ENCODE results near the gene ZNF132. TPM values are rescaled to one million over a fixed set of nuclear protein-coding genes. Genes with fewer than 3 reads are reported as not detected.

Gene ZNF132
- total and polyA plus RNA-seq, 8 donors, result 1.1 to 6.1 (median 2.0) TPM

DNA sequence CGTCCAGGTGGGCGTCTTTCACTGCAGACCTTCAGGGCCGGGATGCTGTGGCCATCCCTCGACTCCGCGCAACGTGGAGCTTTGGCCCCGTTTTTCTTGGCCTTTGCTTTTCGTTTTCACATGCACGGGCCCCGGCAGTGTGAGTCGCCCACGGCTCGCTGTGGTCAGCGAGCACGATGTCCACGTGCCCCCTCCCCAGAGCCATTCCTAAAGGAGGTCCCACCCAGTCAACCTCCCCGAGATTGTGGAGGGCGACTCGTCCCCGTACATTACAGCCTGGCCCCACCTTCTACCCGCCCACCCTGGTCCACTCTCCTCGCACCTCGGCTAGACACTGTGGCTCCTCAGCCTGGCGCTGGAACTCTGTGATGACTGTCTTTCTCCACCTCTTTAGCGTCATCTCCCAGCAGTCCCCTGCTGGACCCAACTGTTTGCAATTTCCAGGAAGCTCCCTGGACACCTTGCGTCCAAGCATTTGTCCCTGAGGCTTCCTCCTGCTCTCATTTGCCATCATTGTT is 36.6 kb upstream of the ZNF132 start:
- H3K27ac ChIP-seq, result peak overlapping the region; percentile 84 to 89 (median 86)
- H3K27me3 ChIP-seq, result no peaks in the 10 kb centered on the region
- 3 to 5% methylated on average over 27 of the region's 27 CpGs for WGBS, 2 donors
- H3K4me1 ChIP-seq, result peaks cover 0 to 10% (median 0%) of the 10 kb centered on the region in 3 donors
- H3K36me3 ChIP-seq, result peaks cover 0 to 18% (median 8%) of the 10 kb centered on the region in 3 donors
- intact Hi-C loops (cut with DNase I), result no loop called here
- no peak for FAIRE-seq
- H3K4me3 ChIP-seq, result peak overlapping the region; percentile 32 to 67 (median 63)
- DNase-seq, result no peak
- TF ChIP-seq, protein P1, sequence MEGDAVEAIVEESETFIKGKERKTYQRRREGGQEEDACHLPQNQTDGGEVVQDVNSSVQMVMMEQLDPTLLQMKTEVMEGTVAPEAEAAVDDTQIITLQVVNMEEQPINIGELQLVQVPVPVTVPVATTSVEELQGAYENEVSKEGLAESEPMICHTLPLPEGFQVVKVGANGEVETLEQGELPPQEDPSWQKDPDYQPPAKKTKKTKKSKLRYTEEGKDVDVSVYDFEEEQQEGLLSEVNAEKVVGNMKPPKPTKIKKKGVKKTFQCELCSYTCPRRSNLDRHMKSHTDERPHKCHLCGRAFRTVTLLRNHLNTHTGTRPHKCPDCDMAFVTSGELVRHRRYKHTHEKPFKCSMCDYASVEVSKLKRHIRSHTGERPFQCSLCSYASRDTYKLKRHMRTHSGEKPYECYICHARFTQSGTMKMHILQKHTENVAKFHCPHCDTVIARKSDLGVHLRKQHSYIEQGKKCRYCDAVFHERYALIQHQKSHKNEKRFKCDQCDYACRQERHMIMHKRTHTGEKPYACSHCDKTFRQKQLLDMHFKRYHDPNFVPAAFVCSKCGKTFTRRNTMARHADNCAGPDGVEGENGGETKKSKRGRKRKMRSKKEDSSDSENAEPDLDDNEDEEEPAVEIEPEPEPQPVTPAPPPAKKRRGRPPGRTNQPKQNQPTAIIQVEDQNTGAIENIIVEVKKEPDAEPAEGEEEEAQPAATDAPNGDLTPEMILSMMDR (IDR thresholded peaks at IDR 0.05), result no peak
- peak in 1 of 4 donors; percentile 20 for ATAC-seq
- no peaks in the 10 kb centered on the region for H3K9me3 ChIP-seq

DNA sequence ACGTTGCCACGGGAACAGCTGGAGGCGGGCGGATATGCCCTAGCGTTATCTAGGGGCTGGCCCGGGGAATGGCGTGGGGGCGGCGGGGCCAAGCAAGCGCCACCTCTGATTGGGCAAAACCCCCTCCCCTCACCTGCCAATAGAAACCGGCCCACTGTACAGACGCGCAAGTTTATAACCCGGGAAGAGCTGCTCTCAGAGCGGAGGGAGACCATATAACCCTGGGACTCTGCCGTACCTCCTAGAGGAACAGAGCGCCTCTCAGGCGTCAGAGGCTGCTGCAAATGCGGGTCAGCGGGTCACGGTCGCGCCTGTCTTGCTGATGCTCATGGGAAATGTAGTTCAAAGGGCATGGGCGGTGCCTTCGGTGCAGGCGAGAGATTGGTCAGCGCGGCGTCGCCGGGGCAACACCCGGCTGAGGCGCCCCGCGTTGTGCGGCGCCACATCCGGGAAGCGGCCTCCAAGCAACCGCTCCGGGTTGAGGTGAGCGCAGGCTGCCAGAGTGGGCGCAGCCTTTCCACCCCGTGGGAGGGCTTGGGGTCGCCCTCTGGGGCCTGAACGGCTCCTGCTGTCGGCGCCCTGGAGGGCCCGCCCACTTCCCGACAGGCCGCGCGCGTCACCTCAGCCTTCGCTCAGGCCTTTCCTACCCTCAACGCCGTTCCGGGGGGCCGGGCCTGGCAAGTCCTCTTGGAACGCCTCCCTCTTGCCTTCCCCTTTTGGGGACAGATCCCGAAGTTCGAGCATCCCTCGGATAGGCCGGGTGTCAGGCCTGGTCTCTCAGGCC is 36.0 kb upstream of the ZNF132 start, which contains the start of gene ZNF446:
TSS of gene ZNF446 (plus strand) at position 639 of the 784 bp plus-strand sequence. CDS start 867 bp downstream, outside the sequence.
- 0 to 1% methylated on average over 61 to 64 of the region's 64 CpGs for WGBS, 2 donors
- FAIRE-seq (peak; percentile 85), DNase-seq (peak; percentile 92 to 97 (median 95)), ATAC-seq (peak; percentile 92 to 95 (median 92))
- Histone ChIP-seq H3K4me1 (peaks cover 0 to 10% (median 0%) of the 10 kb centered on the region in 3 donors), H3K36me3 (peaks cover 0 to 16% (median 8%) of the 10 kb centered on the region in 3 donors), H3K9me3 (no peaks in the 10 kb centered on the region), H3K27me3 (no peaks in the 10 kb centered on the region), H3K27ac (peak within 1 kb of the TSS; percentile 84 to 89 (median 86)), H3K4me3 (peak within 1 kb of the TSS; percentile 32 to 67 (median 63))
- TF ChIP-seq, protein P1 (IDR thresholded peaks at IDR 0.05), result no peak
- intact Hi-C loops (cut with DNase I), result no loop called here

DNA sequence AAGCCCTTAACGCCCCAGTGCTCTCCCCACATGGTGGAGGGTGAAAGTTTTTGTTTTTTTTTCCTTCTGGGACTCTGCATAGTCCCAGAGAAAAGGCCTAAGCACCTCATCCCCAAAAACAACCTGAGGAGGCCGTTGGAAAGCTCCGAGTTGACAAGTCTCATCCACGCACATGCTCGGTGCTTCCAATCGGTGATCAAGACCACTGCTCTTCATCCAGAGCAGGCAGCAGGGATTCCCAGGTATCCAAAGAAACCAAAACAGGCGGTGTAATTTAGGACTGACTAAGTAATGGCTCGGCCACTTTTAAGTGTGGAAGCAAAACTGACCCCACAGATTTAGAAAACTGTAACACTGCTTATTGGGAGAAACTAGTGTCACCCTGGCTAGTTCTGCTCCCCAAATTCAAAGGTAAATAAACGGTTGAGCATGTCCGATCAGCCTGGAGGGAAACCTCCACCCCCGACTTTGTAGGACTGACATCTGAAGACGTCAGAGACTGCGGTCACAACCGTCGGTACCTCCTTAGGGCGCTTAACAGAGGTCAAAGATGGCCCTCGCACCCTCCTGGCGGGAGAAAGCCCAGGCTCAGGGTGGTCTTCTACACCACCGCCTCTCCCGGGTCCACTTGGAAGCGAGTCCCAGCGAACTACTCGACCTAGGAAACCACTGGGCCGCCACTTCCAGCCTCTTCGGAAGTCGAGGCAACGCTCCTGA is 35.2 kb upstream of the ZNF132 start:
- no peaks in the 10 kb centered on the region for H3K27me3 ChIP-seq
- H3K4me1 ChIP-seq, result peaks cover 0 to 10% (median 0%) of the 10 kb centered on the region in 3 donors
- peaks cover 0 to 11% (median 8%) of the 10 kb centered on the region in 3 donors for H3K36me3 ChIP-seq
- ATAC-seq (no peak), DNase-seq (no peak), FAIRE-seq (no peak)
- intact Hi-C loops (cut with DNase I), result no loop called here
- peak overlapping the region; percentile 84 to 89 (median 86) for H3K27ac ChIP-seq
- WGBS, 2 donors, result 21 to 23% methylated on average over 27 of the region's 27 CpGs
- peak overlapping the region; percentile 32 to 67 (median 63) for H3K4me3 ChIP-seq
- no peaks in the 10 kb centered on the region for H3K9me3 ChIP-seq
- TF ChIP-seq, protein P1 (IDR thresholded peaks at IDR 0.05), result no peak

DNA sequence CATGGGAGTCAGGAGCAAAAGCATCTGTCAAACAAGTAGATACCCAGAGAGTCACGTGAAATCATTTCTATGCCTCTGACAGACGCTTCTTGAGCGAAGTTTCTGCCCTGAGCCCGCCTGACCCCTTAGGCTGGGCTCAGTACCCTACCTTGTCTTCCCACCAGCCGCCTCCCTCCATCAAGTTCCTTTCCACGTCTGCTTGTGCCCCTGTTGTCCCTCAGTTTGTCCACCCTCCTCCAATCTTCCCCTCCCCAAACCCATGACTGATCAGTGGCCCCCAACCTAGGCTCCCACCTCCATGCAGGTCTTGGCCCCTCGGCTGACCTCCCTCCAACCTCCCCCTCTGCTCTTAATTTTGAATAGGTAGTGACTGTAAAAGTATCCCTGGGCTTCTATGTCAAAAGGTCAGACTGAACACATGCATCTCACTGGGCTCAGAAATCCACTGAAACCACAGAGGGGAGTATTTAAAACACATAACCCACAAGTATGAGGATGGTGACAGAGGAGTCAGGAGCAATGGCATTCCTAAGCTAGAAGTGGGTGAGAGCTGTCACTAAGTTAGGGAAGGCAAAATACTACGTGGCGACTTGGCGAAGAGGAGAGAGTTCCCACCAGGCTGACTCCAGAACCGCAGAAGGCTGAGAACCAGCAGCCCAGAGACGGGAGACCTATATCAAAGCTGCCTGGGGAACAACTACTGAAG is 34.5 kb upstream of the ZNF132 start:
- Histone ChIP-seq H3K36me3 (peaks cover 0 to 9% (median 8%) of the 10 kb centered on the region in 3 donors), H3K27me3 (no peaks in the 10 kb centered on the region), H3K4me3 (no peak overlapping the region), H3K4me1 (peaks cover 0 to 10% (median 0%) of the 10 kb centered on the region in 3 donors), H3K27ac (no peak overlapping the region), H3K9me3 (no peaks in the 10 kb centered on the region)
- 86 to 88% methylated on average over 12 of the region's 12 CpGs for WGBS, 2 donors
- TF ChIP-seq, protein P1 (IDR thresholded peaks at IDR 0.05), result no peak
- ATAC-seq, result no peak
- FAIRE-seq, result no peak
- intact Hi-C loops (cut with DNase I), result no loop called here
- no peak for DNase-seq

Measured in pancreas (tissue), 10 donors.